MM.1S (cell line): ENCODE results near the gene ENDOU.

Experiments used
- DNase-seq: peaks from one replicate; pipeline ENCODE4 v3.0.0-alpha.2; 2015
- H2AFZ ChIP-seq: fragments of 300-600 bp; sonication (generic); 2 replicates; pipeline ENCODE4 v1.6.0; 2016; ENCODE audit warnings: antibody characterized with exemption, low read length
- H3F3A ChIP-seq: fragments of 300-600 bp; sonication (generic); 2 replicates; pipeline ENCODE4 v1.6.1; 2016; ENCODE audit warnings: mild to moderate bottlenecking, antibody characterized with exemption, low read length, moderate library complexity, mixed read lengths; ENCODE audit not compliant: insufficient read depth
- H3K27ac ChIP-seq: fragments of 300-600 bp; sonication (generic); 2 replicates; pipeline ENCODE4 v1.5.1; 2016; ENCODE audit warnings: mild to moderate bottlenecking, low read length
- H3K27me3 ChIP-seq: fragments of 300-600 bp; sonication (generic); replicated peaks from 2 replicates; pipeline ENCODE4 v1.6.0; 2016; ENCODE audit warnings: low read length; ENCODE audit not compliant: insufficient read depth
- H3K36me3 ChIP-seq: fragments of 300-600 bp; sonication (generic); replicated peaks from 2 replicates; pipeline ENCODE4 v1.6.1; 2016; ENCODE audit warnings: mild to moderate bottlenecking, low read length, mixed read lengths; ENCODE audit not compliant: insufficient read depth
- H3K4me1 ChIP-seq: fragments of 300-600 bp; sonication (generic); 2 replicates; pipeline ENCODE4 v1.6.1; 2016; ENCODE audit warnings: low read length, mixed read lengths
- H3K4me2 ChIP-seq: fragments of 300-600 bp; sonication (generic); 2 replicates; pipeline ENCODE4 v1.6.0; 2016; ENCODE audit warnings: low read depth, low read length
- H3K4me3 ChIP-seq: fragments of 300-600 bp; sonication (generic); 2 replicates; pipeline ENCODE4 v1.5.1; 2016; ENCODE audit warnings: low read length, mixed read lengths
- H3K79me2 ChIP-seq: fragments of 300-600 bp; sonication (generic); 2 replicates; pipeline ENCODE4 v1.6.1; 2016; ENCODE audit warnings: mixed run types, low read length, mixed read lengths
- H3K9ac ChIP-seq: fragments of 300-600 bp; sonication (generic); 2 replicates; pipeline ENCODE4 v1.6.1; 2016; ENCODE audit warnings: low read length, mixed read lengths
- H3K9me2 ChIP-seq: fragments of 300-600 bp; sonication (generic); replicated peaks from 2 replicates; pipeline ENCODE4 v1.6.1; 2016; ENCODE audit warnings: mild to moderate bottlenecking, low read length, mixed read lengths; ENCODE audit not compliant: insufficient read depth
- H3K9me3 ChIP-seq: fragments of 300-600 bp; sonication (generic); replicated peaks from 2 replicates; pipeline ENCODE4 v1.6.1; 2016; ENCODE audit warnings: mild to moderate bottlenecking, low read length, mixed read lengths; ENCODE audit not compliant: insufficient read depth
- H4K20me1 ChIP-seq: fragments of 300-600 bp; sonication (generic); 2 replicates; pipeline ENCODE4 v1.6.1; 2016; ENCODE audit warnings: mild to moderate bottlenecking, low read length, moderate library complexity, mixed read lengths; ENCODE audit not compliant: insufficient read depth
- EZH2 ChIP-seq: fragments of 300-600 bp; sonication (generic); optimal IDR thresholded peaks from 2 replicates; pipeline ENCODE3; 2017; ENCODE audit warnings: low read depth, mild to moderate bottlenecking, antibody characterized with exemption, low read length, mixed read lengths
- EZH2phosphoT487 ChIP-seq: fragments of 300-600 bp; sonication (generic); IDR thresholded peaks from 2 replicates; pipeline ENCODE4 v1.6.1; 2018; ENCODE audit warnings: antibody characterized with exemption, low read length
- TF ChIP-seq, protein P1 (sequence below): fragments of 300-600 bp; sonication (generic); IDR thresholded peaks from 2 replicates; pipeline ENCODE4 v1.5.1; 2016; ENCODE audit warnings: antibody characterized with exemption, low read length, mixed read lengths

The ENDOU gene

DNA sequence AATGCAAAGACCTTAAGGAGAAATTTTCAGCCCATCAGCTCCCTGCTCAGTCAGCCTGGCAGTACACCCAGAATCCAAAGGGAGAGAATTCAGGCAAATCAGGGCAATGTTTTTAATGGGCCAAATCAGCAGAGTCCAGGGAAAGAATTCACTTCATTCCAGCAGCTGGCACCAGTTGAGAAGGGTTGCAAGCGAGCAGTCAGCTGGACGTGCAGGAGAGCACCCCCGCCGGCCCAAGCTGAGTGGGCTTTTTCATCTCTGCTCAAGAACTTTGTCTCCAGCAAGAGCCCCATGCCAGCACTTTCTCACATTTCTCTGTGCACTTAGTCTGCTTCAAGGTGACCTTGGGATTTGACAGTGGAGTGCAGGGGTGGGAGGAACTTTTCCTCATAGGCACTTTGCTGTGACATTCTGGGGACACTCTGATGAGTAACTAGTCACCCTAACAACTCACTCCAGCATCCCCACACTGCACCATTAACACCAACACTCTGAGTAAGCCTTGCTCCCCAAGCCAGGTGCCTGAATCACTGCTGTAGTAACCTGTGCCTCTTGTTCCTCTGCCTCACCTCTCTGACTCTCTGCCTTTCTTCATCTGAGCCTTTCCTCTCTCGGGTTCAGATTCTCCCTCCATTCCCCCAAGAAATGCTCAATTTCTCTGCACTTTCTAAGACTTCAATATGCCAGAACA lies 2.2 kb downstream of the ENDOU start:
- H3K9me3 ChIP-seq, result no peaks in the 10 kb centered on the region
- H3K79me2 ChIP-seq, result no peaks in the 10 kb centered on the region
- no peak overlapping the region for H3K27ac ChIP-seq
- no peaks in the 10 kb centered on the region for H3K9me2 ChIP-seq
- DNase-seq, result no peak
- H3K36me3 ChIP-seq, result no peaks in the 10 kb centered on the region
- peaks cover 5% of the 10 kb centered on the region; the same call in 1 of the 2 replicates for H3K4me1 ChIP-seq
- no peak overlapping the region for H3K4me3 ChIP-seq
- no peak overlapping the region for H2AFZ ChIP-seq
- TF ChIP-seq EZH2phosphoT487, result no peak
- TF ChIP-seq, protein P1, sequence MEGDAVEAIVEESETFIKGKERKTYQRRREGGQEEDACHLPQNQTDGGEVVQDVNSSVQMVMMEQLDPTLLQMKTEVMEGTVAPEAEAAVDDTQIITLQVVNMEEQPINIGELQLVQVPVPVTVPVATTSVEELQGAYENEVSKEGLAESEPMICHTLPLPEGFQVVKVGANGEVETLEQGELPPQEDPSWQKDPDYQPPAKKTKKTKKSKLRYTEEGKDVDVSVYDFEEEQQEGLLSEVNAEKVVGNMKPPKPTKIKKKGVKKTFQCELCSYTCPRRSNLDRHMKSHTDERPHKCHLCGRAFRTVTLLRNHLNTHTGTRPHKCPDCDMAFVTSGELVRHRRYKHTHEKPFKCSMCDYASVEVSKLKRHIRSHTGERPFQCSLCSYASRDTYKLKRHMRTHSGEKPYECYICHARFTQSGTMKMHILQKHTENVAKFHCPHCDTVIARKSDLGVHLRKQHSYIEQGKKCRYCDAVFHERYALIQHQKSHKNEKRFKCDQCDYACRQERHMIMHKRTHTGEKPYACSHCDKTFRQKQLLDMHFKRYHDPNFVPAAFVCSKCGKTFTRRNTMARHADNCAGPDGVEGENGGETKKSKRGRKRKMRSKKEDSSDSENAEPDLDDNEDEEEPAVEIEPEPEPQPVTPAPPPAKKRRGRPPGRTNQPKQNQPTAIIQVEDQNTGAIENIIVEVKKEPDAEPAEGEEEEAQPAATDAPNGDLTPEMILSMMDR, result no peak
- no peak for TF ChIP-seq EZH2
- no peaks in the 10 kb centered on the region for H3F3A ChIP-seq
- no peaks in the 10 kb centered on the region for H3K27me3 ChIP-seq
- no peaks in the 10 kb centered on the region for H4K20me1 ChIP-seq
- H3K4me2 ChIP-seq, result no peak overlapping the region
- H3K9ac ChIP-seq, result no peak overlapping the region

DNA sequence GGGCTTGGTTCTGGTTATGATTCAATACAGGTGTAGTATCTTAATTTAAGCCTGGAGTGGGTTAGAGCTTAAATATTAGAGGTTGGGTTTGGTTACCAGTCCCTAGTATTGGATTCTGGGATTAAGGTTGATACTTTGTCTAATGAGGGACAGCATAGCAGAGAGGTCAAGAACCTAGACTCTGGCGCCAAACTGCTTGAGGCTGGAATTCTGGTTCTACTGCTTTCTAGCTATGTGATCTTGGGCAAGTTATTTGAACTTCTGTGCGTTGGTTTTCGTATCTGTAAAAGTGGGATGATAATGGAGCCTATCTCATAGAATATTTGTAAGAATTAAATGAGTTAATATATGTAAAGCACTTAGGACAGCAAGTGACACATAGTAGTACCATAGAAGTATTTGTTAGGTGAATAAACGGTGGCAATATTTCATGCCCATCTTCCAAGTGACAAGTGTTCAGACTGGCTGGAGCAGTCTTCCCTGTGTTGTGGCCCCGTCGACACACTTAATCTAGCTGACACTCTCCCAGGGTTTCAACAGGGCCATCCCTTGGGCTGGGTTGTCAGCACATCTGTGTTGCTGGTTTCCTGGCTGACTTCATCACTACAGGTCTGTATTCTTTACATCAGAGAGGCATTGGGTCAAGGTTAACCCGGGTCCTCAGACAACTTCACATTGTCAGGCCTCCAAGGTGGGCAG lies 3.0 kb downstream of the ENDOU start:
- H3K9me2 ChIP-seq, result no peaks in the 10 kb centered on the region
- no peaks in the 10 kb centered on the region for H3F3A ChIP-seq
- no peak overlapping the region for H3K4me2 ChIP-seq
- H3K4me1 ChIP-seq, result peaks cover 11% of the 10 kb centered on the region
- no peaks in the 10 kb centered on the region for H3K79me2 ChIP-seq
- no peaks in the 10 kb centered on the region for H3K27me3 ChIP-seq
- H2AFZ ChIP-seq, result no peak overlapping the region
- H3K4me3 ChIP-seq, result no peak overlapping the region
- no peak for DNase-seq
- H3K27ac ChIP-seq, result no peak overlapping the region
- TF ChIP-seq, protein P1, result no peak
- TF ChIP-seq EZH2, result no peak
- no peak for TF ChIP-seq EZH2phosphoT487
- H3K9ac ChIP-seq, result no peak overlapping the region
- H3K36me3 ChIP-seq, result no peaks in the 10 kb centered on the region
- no peaks in the 10 kb centered on the region for H4K20me1 ChIP-seq
- H3K9me3 ChIP-seq, result no peaks in the 10 kb centered on the region

DNA sequence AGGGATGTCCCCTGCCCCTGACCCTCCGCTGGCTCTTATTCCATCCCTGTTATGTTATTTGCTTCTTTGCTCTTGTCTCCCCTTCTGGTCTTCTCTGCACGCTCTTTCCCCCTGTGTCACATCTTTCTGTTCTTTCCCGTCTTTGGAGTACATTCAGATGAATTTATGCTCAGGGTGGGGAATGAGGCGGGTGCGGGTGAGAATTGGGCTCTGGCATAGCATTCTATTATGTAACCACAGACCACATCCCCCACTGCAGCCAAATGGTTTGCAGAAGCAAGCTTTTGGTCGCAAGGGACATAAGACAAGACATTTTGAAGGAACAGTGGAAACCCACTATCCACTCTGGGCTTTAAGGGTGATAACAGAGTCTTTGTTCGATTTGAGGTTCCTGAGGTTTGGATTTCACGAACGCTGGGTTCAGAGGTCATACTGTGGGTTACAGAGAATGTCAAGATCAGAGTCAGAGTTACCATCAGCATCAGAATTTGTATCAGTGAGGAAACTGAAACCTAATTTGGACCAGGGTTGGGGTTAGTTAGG lies 3.8 kb downstream of the ENDOU start:
- DNase-seq, result no peak
- no peaks in the 10 kb centered on the region for H3K9me3 ChIP-seq

More for the DNA sequence above, 3.8 kb downstream of the ENDOU start:
- Histone ChIP-seq H3K27ac (no peak overlapping the region), H3K27me3 (no peaks in the 10 kb centered on the region), H3K9ac (no peak overlapping the region), H4K20me1 (no peaks in the 10 kb centered on the region), H3K4me3 (no peak overlapping the region), H3K36me3 (no peaks in the 10 kb centered on the region), H3K4me2 (no peak overlapping the region), H3K9me2 (no peaks in the 10 kb centered on the region), H3K4me1 (peaks cover 15% of the 10 kb centered on the region), H3K79me2 (no peaks in the 10 kb centered on the region), H3F3A (no peaks in the 10 kb centered on the region), H2AFZ (no peak overlapping the region)
- TF ChIP-seq, protein P1, result no peak
- TF ChIP-seq EZH2phosphoT487 (no peak), EZH2 (no peak)
